GM19239 (cell line): ENCODE measurements around the gene PRUNE2.

Experiments used
- DNase-seq: peaks from one replicate; pipeline ENCODE4 v3.0.0; 2011; ENCODE audit warnings: low spot score; ENCODE audit not compliant: insufficient read length
- FAIRE-seq: peaks from 2 replicates; lab custom pipeline; 2011; peaks lifted over from hg19 to GRCh38; lab: Jason Lieb, UNC

The PRUNE2 gene

GRCh38 chr9:76709020-76709419, 196.9 kb downstream of the PRUNE2 start:
- DNase-seq: no peak
- FAIRE-seq: no peak

DNA sequence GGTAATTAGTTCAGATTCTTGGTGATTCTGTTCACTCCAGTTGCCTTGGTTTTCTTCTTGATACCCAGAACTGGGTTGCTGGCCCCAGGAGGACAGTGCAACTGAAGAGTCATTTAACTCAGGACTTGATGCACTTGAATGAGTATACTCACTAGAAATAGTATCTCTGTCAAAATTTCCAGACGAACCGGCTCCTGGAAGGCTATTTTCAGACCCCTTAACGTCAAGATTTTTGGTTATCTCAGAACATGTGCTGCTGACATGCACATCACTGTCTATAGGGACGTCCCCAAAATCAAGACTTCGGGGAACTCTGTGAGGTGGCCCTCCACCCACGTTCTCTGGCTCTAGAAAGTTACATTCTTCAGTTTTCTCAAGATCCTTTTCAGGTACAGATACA, 198.4 kb downstream of the PRUNE2 start:
- FAIRE-seq (no peak), DNase-seq (no peak)

- FAIRE-seq: peak; percentile 61
- DNase-seq: peak; percentile 13
These were observed 201.2 kb downstream of the PRUNE2 start for GRCh38 chr9:76704593-76705204.

DNA sequence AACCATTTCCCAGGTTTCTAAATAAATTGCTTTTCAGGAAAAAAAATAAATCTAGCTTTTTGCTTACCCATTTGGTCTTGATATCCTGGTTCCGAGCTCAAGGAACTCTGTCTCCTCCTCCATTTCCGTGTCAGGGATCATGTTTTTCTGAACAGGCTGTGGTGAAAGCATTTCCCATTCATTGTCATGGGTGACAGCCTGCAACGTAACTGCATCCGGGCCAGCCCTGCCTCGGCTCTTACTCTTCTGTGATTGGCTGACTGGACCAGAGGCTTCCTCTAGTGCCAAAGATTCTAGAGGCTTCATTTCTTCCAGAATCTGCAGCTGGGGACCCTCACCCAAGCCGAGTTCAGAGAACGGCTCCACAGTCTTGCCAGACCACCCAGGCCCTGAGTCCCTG, 202.6 kb downstream of the PRUNE2 start:
- FAIRE-seq (no peak), DNase-seq (no peak)

- DNase-seq (no peak), FAIRE-seq (no peak)
These were observed 204.4 kb downstream of the PRUNE2 start for GRCh38 chr9:76701441-76702039.

DNA sequence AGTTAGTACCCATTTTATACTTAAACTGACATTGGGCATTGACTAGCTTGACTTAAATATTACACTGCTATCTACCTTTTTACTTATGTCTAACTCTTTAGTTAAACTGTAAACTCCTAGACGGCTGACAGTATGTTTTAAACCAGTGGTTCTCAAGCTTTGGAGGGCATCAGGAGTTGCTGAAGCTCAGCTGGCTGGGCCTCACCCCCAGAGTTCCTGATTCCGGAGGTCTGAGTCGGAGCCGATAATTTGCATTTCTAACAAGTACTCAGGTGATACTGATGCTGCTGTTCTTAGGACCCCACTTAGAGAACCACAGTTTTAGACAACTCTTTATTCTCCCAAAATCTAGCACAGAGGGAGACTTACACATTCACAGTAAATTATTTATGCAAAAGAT, 205.0 kb downstream of the PRUNE2 start:
- FAIRE-seq (no peak), DNase-seq (no peak)

DNA sequence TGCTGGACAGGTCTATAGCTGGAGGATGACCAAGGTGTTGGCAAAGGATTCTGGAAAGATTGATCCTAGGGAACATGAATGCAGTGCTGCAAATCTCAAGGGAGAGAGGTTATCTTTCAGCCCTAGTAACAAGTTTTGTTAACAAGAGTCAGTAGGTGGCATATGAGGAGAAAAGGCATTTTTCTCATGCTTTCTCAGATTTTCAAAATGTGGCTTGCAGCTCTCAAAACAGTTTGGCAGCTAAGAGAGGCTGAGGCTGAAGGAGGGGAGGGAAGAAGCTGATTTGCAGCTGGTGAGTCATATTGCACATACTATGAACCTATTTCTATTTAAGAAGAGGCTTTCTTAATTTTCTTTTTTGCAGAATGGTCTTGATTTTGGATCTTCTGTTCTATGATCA, 205.9 kb downstream of the PRUNE2 start:
- no peak for FAIRE-seq
- DNase-seq: no peak

- no peak for DNase-seq
- FAIRE-seq: no peak
These were observed 208.4 kb downstream of the PRUNE2 start for GRCh38 chr9:76697554-76697953.

DNA sequence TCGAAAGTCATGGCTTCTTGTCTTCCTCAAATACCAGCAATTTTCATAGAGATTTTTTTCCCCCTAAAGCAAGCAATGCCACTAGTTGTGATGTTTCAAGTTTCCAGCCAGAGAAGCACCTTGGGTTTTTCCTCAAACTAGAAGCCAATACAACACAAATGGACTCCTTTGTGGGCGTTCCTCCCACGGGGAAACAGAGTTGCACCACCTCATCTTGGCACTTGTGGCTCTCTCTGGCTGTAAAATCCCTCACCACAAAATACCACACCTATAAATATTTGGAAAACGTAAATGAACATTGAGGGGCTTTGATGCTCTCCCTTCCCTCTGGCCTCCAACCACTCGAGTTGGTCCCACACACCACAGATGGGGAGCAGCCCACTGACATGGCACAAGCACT, 208.8 kb downstream of the PRUNE2 start:
- FAIRE-seq: no peak
- DNase-seq: no peak

DNA sequence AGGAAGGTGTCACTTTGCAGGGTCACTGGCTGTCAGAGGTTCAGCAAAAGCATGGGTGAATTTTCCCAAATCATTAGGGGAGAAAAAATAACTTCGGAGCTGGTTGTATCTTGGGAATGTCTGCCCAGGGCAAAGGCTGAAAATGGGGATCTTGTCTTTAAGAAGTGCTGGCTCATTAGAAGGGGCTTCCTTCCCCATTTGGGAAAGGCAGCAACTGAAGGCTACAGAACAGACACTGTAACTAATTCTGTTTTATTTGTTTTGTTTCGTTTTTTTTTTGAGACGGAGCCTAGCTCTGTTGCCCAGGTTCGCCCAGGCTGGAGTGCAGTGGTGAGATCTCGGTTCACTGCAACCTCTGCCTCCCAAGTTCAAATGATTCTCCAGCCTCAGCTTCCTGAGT, 212.0 kb downstream of the PRUNE2 start:
- DNase-seq (no peak), FAIRE-seq (no peak)

DNA sequence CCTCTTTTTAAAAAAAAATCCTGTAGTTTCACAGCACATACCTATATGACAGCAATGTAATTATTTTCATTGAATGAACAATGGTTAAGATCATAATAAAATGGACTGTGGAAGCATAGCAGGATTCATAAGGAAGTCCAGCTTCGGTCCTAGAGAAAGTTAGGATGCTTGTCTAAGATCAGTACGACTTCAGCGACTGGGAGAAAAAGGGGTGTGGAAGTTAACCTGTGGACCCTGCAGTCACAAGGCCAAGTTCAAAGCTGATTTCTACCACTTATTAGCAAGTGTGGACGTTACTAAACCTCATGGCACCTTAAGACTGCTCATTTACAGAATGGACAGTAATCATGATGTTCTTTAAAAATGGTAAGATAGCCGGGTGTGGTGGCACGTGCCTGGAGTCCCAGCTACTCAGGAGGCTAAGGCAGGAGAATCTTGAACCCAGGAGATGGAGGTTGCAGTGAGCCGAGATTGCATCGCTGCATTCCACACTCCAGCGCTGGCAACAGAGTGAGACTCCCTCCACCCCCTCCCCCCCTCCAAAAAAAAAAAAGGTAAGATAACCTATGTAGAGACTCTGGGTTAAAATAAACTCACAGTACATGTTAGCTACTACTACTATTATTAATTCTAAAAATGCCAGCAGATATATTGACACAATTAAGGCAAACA, 213.3 kb downstream of the PRUNE2 start:
- DNase-seq (no peak), FAIRE-seq (no peak)

GRCh38 chr9:76691517-76692313, 214.2 kb downstream of the PRUNE2 start:
- FAIRE-seq: no peak
- no peak for DNase-seq

DNA sequence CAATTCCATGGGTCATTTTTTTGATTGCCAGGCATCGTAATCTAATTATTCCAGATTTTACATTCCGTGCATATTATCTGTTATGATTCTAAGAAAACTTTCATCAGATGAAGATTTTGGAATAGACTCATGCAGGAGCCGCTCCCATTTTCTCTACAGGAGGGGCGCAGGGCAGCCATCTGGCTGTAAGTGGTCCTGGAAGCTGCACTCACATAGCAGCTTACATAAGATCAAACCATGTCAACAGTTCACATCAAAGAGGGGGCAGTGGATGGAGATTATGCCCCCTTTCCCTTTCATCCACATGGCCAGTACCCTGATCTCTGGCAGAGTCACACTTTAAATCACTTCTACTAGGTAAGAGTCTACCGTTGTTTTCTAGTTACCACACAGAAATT, 214.9 kb downstream of the PRUNE2 start:
- DNase-seq: no peak
- no peak for FAIRE-seq

GRCh38 chr9:76690246-76690972, 215.5 kb downstream of the PRUNE2 start:
- DNase-seq (no peak), FAIRE-seq (no peak)

- no peak for FAIRE-seq
- DNase-seq: no peak
These were observed 217.3 kb downstream of the PRUNE2 start for GRCh38 chr9:76688471-76689238.

DNA sequence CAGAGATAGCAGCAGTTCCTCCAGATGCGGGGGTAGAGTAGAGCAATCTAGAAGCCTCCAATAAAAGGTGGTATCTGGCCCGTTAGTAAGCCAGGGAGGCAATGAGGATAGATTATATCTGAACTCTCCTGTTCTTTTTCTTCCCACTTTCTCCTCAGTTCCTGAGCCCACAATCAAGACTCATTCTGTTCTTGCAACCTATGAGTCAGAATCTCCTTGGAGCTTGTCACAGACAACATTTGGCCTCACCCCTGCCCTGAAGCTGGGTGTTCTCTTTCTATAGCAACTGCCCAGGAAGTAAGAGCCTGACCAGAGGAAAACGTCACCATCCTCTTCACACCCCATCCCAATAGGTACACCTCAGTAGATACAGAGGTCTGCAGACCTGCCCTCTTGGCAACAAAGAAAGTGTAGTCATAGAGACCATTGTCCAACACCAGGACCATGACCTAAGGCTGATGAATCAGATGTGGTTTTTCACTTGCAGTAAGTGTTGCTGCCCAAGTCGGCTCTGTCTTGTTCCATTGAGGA, 218.0 kb downstream of the PRUNE2 start:
- FAIRE-seq: no peak
- DNase-seq: no peak

GRCh38 chr9:76686756-76687155, 219.2 kb downstream of the PRUNE2 start:
- FAIRE-seq (no peak), DNase-seq (no peak)

- DNase-seq (no peak), FAIRE-seq (no peak)
These were observed 221.7 kb downstream of the PRUNE2 start for GRCh38 chr9:76684213-76684612.

DNA sequence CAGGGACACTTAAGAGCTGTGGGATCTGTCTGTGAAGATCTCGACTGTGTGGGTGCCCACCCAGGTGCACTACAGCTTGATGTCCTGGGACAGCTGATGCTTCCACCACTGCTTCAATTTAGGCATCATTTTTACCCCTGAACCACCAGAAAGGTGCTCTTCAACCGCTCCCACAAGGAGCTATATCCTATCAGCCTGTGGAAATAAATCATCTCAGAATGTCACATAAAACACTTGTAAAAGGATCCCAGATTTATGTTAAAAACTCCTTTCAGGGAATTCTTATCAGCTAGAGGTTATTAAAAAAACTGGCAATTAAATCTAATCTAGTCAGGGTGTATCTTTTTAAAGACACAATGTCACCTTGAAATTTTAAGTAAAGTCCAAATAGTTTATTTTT, 224.4 kb downstream of the PRUNE2 start:
- no peak for DNase-seq
- FAIRE-seq: no peak
